ENCODE results near the gene BCL11B.

GRCh38 chr14:99186956-99187690, 84.9 kb downstream of the BCL11B start:
- TF ChIP-seq EP300 (IDR thresholded peaks at IDR 0.05) = no peak
- no peak for TF ChIP-seq CTCF (IDR thresholded peaks at IDR 0.05)

Data from tibial nerve (tissue), 4 donors.